Testis (tissue), 3 donors: Measurements from ENCODE around the gene CAPZB. TPM values are rescaled to one million over a fixed set of nuclear protein-coding genes. Genes with fewer than 3 reads are reported as not detected.
"Not testable (repeated sequence)": the region's sequence is repeated elsewhere in the genome, so short reads cannot be mapped to it uniquely, and the experiment has no call there.

Experiments
- DNase-seq: peaks from one replicate; pipeline ENCODE4 v3.0.0-alpha.2; 2019
- H3K27ac ChIP-seq, 2 donors: fragments of 200-600 bp; sonication (generic); one replicate each; pipeline ENCODE4 v1.5.1; 2019
- H3K27me3 ChIP-seq: fragments of 200-600 bp; sonication (generic); one replicate; pipeline ENCODE4 v1.5.1; 2019
- H3K36me3 ChIP-seq: fragments of 200-600 bp; sonication (generic); one replicate; pipeline ENCODE4 v1.5.1; 2017; ENCODE audit warnings: low read depth; ENCODE audit errors: missing control alignments
- H3K4me1 ChIP-seq: fragments of 200-600 bp; sonication (generic); one replicate; pipeline ENCODE4 v1.5.1; 2019
- H3K4me3 ChIP-seq, 2 donors: fragments of 200-600 bp; sonication (generic); one replicate each; pipeline ENCODE4 v1.5.1; 2017 to 2019
- H3K9me3 ChIP-seq: fragments of 200-600 bp; sonication (generic); one replicate; pipeline ENCODE4 v1.5.1; 2017
- POLR2A ChIP-seq: fragments of 450-650 bp; IDR thresholded peaks from one replicate; pipeline ENCODE4 v1.6.1; 2017; ENCODE audit warnings: antibody characterized with exemption, mild to moderate bottlenecking, moderate library complexity
- whole genome bisulfite sequencing, 2 donors: methylation state at CpG; one replicate each; pipeline ENCODE4 v1.1.5; 2018; 5-methylcytosine and 5-hydroxymethylcytosine counted together
- intact Hi-C: fragments of 100-400 bp; cut with DNase I; formaldehyde crosslinking; loops from one replicate; pipeline ENCODE4 v1.15.1; 2023; ENCODE audit warnings: low total_unique reads
- polyA plus RNA-seq: library from polyadenylated mRNA; stranded (reverse); fragments of 350-450 nt; fragmentation: Illumina TruSeq; extraction: RNeasy Lipid Tissue Mini Kit (QIAGEN cat#74804); gene quantifications from one replicate; pipeline ENCODE4 v1.2.3, GENCODE V29; 2014; ENCODE audit warnings: low read depth, low replicate concordance; ENCODE audit not compliant: insufficient read depth
- total RNA-seq, 2 donors: library from RNA; depleted of rRNA; stranded (reverse); fragments of >200 nt; gene quantifications; one replicate each; pipeline ENCODE4 v1.2.3, GENCODE V29; 2016
- TF ChIP-seq, protein P1 (sequence below), 3 experiments: fragments of 450-650 bp in 2 of 3; fragments of 200-600 bp in 1 of 3; sonication (generic) in 1 of 3; IDR thresholded peaks; one replicate each; pipeline ENCODE4 v1.5.1; 2016 to 2019; ENCODE audit warnings: antibody characterized with exemption in 3 of 3, mild to moderate bottlenecking in 2 of 3, moderate library complexity in 1 of 3

CAPZB gene
- total and polyA plus RNA-seq, 3 donors from 2014 or later: 147 to 502 (median 207) TPM

DNA sequence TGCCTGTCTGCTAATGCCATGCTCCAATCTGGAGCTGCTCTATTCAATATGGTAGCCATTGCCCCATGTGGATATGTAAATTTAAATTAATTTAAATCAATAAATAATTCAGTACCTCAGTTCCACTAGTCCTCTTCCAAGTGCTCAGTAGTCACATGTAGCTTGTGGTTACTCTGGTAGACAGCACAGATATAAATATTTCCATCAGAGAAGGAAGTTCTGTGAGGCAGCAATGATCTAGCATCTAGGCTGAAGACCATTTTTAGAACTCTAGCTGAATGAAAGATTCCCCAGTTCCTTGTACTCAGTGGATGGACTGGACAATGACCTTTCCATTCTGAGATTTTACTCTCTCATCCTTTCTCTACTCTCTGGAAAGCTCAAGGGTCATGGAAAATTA lies 25.8 kb upstream of the CAPZB start:
- H3K4me3 ChIP-seq: no peak overlapping the region
- H3K4me1 ChIP-seq: peaks cover 17% of the 10 kb centered on the region
- H3K9me3 ChIP-seq: no peaks in the 10 kb centered on the region
- no peaks in the 10 kb centered on the region for H3K27me3 ChIP-seq
- TF ChIP-seq, protein P1, sequence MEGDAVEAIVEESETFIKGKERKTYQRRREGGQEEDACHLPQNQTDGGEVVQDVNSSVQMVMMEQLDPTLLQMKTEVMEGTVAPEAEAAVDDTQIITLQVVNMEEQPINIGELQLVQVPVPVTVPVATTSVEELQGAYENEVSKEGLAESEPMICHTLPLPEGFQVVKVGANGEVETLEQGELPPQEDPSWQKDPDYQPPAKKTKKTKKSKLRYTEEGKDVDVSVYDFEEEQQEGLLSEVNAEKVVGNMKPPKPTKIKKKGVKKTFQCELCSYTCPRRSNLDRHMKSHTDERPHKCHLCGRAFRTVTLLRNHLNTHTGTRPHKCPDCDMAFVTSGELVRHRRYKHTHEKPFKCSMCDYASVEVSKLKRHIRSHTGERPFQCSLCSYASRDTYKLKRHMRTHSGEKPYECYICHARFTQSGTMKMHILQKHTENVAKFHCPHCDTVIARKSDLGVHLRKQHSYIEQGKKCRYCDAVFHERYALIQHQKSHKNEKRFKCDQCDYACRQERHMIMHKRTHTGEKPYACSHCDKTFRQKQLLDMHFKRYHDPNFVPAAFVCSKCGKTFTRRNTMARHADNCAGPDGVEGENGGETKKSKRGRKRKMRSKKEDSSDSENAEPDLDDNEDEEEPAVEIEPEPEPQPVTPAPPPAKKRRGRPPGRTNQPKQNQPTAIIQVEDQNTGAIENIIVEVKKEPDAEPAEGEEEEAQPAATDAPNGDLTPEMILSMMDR (IDR thresholded peaks at IDR 0.05): no peak
- TF ChIP-seq POLR2A: no peak
- intact Hi-C loops: no loop called here
- no peak for DNase-seq
- no peak overlapping the region for H3K27ac ChIP-seq
- H3K36me3 ChIP-seq: no peaks in the 10 kb centered on the region

DNA sequence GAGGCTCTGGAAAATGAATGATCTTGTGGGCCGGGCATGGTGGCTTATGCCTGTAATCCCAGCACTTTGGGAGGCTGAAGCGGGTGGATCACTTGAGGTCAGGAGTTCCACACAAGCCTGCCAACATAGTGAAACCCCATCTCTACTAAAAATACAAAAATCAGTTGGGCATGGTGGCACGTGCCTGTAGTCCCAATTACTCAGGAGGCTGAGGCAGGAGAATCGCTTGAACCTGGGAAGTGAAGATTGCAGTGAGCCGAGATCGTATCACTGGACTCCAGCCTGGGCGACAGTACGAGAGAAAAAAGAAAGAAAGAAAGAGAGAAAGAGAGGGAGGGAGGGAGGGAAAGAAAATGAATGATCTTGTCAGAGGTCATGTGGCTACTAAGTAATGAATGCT lies 24.3 kb upstream of the CAPZB start:
- WGBS, 2 donors: 92% methylated on average over 8 of the region's 8 CpGs
- peaks cover 20% of the 10 kb centered on the region for H3K4me1 ChIP-seq
- H3K27me3 ChIP-seq, DNase-seq, H3K36me3 ChIP-seq, H3K27ac ChIP-seq, H3K9me3 ChIP-seq, intact Hi-C loops, H3K4me3 ChIP-seq: not testable (repeated sequence)

DNA sequence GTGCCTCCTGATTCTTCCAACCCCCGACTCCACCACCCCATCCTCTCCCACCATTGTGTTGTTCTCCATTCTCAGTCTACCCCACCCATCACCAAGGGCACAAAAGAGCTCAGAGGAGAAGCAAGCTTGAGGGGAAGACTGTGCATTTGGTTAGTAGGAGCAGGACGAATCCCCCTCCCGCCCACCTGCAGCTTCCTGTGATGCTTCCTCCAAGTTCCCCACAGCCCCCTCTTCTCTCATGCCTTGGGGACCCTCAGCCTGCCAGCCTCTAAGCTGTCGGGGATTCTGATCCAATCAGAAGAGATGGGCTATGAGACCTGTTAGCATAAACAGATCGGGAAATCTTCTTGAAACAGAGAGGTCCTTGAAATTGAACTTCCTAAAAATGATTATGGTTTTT lies 22.2 kb upstream of the CAPZB start:
- peaks cover 10% of the 10 kb centered on the region for H3K4me1 ChIP-seq
- no peaks in the 10 kb centered on the region for H3K36me3 ChIP-seq
- no peak overlapping the region for H3K4me3 ChIP-seq
- intact Hi-C loops: no loop called here
- no peaks in the 10 kb centered on the region for H3K9me3 ChIP-seq
- peak overlapping the region in 1 of 2 donors; percentile 45 for H3K27ac ChIP-seq
- no peak for DNase-seq
- H3K27me3 ChIP-seq: no peaks in the 10 kb centered on the region
- TF ChIP-seq, protein P1 (IDR thresholded peaks at IDR 0.05): no peak
- TF ChIP-seq POLR2A: no peak
- 79% methylated on average over 5 of the region's 5 CpGs for WGBS, 2 donors

DNA sequence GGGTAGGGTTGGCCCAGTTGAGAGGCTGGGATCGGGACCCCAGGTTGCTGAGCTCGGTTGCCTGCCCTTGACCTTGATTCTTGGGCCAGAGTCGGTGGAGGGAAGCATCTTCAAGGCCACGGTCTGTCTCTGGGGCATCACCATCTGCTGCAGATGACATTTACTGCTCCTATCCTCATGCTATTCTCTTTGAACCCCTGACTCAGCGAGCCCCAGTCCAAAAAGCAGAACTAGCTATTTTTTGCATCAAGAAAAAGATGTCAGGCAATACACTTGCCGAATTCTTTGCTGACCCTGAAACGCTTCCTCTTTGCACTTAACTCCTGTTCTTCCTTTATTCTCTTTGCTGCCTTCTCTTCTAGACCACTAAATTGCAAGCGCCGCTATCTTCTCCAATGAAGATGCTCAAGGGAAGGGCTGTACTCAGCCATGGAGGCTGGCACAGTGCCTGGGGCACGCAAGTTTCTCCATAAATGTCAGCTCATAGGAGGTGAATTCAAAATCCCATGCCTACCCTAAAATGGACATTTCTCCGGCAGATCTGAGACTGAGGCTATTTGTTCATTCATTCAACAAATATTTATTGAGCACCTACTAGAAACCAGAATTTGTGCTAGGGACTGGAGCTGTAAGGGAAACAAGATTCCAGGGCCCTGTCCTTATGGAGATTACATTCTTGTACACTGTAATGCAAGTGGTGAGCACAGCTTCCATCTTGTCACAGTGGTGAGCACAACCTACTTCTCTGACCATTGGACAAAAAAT lies 20.5 kb upstream of the CAPZB start:
- intact Hi-C loops: no loop called here

DNA sequence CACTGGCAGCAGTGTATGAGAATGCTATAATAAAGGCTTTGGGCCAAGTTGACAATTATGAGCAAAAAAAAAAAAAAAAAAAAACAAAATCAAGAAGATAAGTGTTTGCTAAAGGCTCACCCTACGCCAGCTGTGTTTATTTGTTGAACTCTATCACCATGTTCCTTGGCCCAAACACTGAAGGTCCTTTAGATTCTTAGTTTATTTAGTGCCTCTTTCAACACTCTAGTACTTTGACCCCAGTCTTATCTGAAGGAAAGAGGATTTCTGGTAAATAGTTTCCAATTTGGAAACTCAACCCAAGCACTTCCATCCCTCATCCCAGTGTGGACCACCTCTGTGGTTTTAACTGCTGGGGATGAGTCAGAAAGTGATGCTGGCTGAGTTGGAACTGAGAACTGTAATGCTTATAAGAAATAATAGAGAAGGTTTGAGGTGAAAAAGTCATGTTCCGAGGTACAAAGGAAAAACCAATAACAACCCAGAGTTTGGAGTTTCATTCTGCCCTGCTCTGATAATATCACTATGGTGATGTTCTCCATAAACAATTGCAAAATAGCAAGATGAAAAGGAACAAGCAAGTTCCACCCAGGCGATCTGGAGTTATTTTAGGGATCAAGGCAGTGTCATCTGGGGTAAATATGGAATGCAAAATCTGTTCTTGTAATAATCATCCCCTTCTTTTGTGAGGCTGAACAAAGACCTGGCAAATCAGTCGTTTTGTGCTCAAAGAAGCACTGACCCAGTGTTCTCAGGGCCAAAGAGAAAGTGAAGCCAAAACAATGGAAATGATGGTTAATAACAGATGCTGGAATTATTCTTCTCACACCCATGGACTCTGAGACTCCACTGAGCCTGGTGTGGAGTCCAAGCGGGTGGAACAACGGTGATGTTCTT lies 19.7 kb upstream of the CAPZB start:
- DNase-seq: peak; percentile 65
- 38 to 42% methylated on average over 6 of the region's 6 CpGs for WGBS, 2 donors
- Histone ChIP-seq H3K36me3 (no peaks in the 10 kb centered on the region), H3K27me3 (no peaks in the 10 kb centered on the region), H3K9me3 (no peaks in the 10 kb centered on the region), H3K4me3 (no peak overlapping the region), H3K4me1 (peaks cover 9% of the 10 kb centered on the region), H3K27ac (peak overlapping the region in 1 of 2 donors; percentile 47)
- intact Hi-C loops: no loop called here
- TF ChIP-seq, protein P1 (IDR thresholded peaks at IDR 0.05): no peak
- no peak for TF ChIP-seq POLR2A

More for the DNA sequence above, 20.5 kb upstream of the CAPZB start:
- H3K4me3 ChIP-seq: no peak overlapping the region
- H3K36me3 ChIP-seq: no peaks in the 10 kb centered on the region
- WGBS, 2 donors: 39 to 41% methylated on average over 11 of the region's 11 CpGs
- TF ChIP-seq POLR2A: no peak
- TF ChIP-seq, protein P1 (IDR thresholded peaks at IDR 0.05): no peak
- H3K4me1 ChIP-seq: peaks cover 9% of the 10 kb centered on the region
- DNase-seq: peak; percentile 80
- H3K27ac ChIP-seq: peak overlapping the region in 1 of 2 donors; percentile 47
- H3K9me3 ChIP-seq: no peaks in the 10 kb centered on the region
- H3K27me3 ChIP-seq: no peaks in the 10 kb centered on the region

DNA sequence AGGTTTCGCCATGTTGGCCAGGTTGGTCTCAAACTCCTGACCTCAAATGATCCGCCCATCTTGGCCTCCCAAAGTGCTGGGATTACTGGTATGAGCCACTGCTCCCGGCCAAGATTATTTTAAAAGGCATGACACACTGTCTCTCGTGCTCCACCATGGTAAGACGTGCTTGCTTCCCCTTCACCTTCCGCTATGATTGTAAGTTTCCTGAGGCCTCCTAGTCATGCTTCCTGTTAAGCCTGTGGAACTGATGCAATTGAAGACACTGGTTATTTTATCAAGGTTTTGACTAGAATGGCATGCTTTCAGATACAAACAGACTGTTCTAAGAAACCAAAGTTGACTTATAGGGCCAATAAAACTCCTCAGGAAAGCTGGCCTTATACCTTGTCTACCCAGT lies 16.9 kb upstream of the CAPZB start:
- H3K36me3 ChIP-seq, H3K4me1 ChIP-seq, H3K27me3 ChIP-seq, intact Hi-C loops, H3K4me3 ChIP-seq, DNase-seq, H3K27ac ChIP-seq, H3K9me3 ChIP-seq: not testable (repeated sequence)
- 87 to 97% methylated on average over 6 of the region's 6 CpGs for WGBS, 2 donors

DNA sequence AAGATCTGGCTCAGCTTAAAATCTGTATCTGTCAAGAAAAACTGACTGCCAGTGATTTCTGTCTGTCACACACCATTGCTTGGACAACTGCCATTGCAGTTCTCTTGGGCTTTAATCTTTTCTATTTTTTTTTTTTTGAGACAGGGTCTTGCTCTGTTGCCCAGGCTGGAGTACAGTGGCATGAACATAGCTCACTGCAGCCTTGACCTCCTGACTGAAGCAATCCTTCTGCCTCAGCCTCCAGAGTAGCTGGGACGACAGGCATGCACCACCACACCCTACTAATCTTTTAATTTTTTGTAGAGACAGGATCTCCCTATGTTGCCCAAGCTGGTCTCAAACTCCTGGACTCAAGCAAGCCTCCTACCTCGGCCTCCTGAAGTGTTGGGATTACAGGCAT lies 14.5 kb upstream of the CAPZB start:
- H3K27ac ChIP-seq, H3K36me3 ChIP-seq, H3K4me1 ChIP-seq, H3K27me3 ChIP-seq, DNase-seq, H3K9me3 ChIP-seq, H3K4me3 ChIP-seq, intact Hi-C loops: not testable (repeated sequence)
- WGBS, 2 donors: 80 to 88% methylated on average over 2 of the region's 2 CpGs

DNA sequence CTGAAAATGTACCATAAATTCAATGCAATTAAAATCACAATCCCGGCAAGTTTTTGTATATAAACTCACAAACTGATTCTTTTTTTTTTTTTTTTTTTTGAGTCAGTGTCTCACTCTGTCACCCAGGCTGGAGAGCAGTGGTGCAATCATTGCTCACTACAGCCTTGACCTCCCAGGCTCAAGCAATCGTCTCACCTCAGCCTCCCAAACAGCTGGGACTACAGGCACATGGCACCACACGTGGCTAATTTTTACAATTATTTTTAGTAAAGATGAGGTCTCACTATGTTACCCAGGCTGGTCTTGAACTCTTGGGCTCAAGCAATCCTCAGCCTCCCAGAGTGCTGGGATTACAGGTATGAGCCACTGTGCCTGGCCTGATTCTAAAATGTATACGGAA lies 12.1 kb upstream of the CAPZB start:
- 80 to 82% methylated on average over 4 of the region's 4 CpGs for WGBS, 2 donors
- H3K9me3 ChIP-seq, H3K4me3 ChIP-seq, intact Hi-C loops, H3K27ac ChIP-seq, DNase-seq, H3K36me3 ChIP-seq, H3K27me3 ChIP-seq: not testable (repeated sequence)
- H3K4me1 ChIP-seq: peaks cover 12% of the 10 kb centered on the region
